HG03066 (cell line): ENCODE measurements around the gene IPO13.

Experiments used
- ATAC-seq: cut with Tn5 transposase; IDR thresholded peaks from one replicate; pipeline ENCODE4 v1.9.1; 2021; ENCODE audit warnings: low read depth; ENCODE audit not compliant: unreplicated experiment

Gene IPO13

DNA sequence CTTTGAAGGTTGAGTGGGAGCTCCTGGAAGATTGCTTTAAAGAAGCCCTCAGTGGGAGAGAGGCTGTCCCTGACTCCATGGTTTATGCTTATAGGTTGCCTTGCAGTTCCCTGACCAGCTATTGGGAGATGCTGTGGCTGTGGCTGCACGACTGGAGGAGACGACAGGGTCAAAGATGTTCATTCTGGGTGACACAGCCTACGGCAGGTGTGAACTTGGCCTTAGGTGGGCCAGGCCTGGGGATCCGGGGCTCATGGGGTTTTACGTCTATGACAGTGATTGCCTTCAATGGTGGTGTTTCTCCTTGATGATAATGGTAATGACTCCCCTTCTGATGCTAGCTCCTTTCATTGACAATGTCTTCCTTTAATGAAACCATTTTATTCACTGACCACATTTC, 23.8 kb downstream of the IPO13 start:
- ATAC-seq, result no peak

DNA sequence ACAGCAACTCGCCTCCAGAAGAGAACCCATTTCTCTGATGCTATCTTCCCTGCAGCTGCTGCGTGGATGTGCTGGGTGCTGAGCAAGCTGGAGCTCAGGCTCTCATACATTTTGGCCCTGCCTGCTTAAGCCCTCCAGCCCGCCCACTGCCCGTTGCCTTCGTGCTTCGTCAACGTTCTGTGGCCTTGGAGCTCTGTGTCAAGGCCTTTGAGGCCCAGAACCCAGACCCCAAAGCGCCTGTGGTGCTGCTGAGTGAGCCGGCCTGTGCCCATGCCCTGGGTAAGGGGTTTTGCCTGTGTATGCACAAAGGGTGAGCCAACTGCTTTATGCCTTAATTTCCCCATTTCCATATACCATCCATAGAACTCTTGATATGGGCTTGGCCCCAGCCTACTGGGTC, 24.2 kb downstream of the IPO13 start:
- no peak for ATAC-seq

GRCh38 chr1:43971336-43971980, 24.7 kb downstream of the IPO13 start:
- no peak for ATAC-seq

- ATAC-seq, result no peak
These were observed 27.3 kb downstream of the IPO13 start for GRCh38 chr1:43973981-43974442.

- peak; percentile 63 for ATAC-seq
These were observed 27.9 kb downstream of the IPO13 start, which contains the start of gene ATP6V0B for GRCh38 chr1:43974443-43975248. Gene ATP6V0B, plus strand, starts transcription at chr1:43974960. Its CDS starts 81 bp downstream, at chr1:43975041.

DNA sequence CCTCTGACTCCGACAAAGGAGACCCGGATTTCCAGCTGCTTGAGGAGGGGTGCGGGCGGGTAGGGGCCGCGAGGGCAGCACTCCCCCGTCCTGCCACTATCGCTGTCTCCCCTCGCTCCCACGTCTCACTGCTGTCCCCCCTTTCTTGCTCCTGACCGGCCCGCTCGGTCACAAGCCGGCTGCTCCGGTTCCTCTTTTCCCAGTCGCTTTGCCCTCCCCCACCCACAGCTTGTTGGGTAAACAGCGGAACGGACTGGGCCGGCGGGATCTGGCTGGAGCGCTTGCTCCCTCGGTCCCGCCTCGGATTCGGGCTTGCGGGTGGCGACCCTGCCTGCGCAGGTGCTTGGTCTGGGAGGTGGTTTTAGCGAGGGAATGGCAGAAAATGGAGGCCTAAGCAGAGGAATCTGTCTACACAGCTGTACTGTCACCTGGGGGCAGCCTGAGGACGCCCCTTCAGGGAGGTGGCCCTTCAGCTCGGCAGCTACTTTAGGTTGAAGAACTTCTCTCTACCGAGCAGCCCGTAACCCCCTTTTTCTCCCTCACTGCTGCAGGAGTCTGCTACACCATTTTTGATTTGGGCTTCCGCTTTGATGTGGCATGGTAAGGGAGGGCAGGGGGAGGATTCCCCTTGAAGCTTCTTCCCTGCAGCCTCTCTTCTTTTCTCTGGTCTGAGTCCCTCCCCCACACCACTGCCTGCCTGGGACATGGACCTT, 28.7 kb downstream of the IPO13 start:
- no peak for ATAC-seq

DNA sequence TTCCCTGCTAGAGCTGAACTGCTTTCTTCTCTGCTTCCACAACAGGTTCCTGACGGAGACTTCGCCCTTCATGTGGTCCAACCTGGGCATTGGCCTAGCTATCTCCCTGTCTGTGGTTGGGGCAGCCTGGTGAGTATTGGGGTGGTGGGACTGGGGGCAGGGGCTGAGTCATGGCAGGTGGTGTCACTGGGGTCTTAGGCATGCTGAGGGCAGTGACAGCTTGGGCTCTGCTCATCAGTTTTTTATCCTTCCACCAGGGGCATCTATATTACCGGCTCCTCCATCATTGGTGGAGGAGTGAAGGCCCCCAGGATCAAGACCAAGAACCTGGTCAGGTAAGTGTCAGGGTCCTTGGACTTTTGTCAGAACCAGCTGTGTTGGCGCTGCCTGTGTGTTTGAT, 29.3 kb downstream of the IPO13 start:
- no peak for ATAC-seq

DNA sequence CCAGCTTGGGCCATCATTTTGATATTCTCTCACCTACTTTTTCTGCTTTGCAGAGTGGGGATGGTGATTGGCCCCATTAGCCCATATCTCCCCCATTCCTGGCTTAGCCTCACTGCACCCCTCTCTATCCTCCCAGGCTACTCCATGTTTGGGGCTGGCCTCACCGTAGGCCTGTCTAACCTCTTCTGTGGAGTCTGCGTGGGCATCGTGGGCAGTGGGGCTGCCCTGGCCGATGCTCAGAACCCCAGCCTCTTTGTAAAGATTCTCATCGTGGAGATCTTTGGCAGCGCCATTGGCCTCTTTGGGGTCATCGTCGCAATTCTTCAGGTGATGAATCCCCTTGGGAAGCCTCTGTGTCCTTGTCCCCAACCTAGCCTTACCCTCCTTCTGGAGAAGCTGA, 30.1 kb downstream of the IPO13 start:
- ATAC-seq, result no peak

- ATAC-seq, result no peak
These were observed 30.9 kb downstream of the IPO13 start for GRCh38 chr1:43977376-43978263.

GRCh38 chr1:43978264-43978550, 31.5 kb downstream of the IPO13 start:
- ATAC-seq, result no peak

DNA sequence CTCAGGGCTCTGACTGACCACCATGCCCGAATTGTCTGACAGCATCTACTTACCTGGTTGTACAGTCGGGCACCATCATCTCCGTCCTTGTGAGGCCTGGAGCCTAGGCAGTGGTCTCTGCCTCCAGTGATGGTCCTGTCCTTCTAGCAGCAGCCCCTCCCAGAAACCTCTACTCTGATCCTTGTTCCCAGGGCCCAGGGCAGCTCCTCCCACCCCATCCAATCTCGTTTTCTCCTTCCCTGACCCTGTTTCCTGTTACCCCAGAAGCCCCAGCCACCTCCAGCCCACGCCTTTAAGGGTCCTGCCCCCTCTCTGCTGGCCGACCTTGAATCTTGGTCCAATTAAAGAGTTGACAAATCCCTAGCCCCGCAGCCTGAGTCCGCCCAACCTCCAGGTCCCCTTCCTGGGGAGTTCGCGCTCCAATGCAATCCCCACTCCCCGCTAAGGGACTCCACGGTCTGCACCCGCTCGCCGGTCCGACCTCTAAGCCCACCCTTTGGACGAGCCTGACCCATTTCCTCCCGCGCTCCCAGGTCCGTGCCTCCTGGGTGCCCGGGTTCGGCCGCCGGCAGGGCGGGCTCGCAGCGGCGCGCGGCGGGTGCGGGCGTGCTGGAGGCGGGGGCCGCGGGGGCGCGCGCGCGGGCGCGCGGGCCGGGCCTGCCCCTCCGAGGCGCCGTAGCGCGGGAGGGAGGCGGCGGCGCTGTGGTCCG, 32.0 kb downstream of the IPO13 start, which contains the start of gene B4GALT2:
TSS of gene B4GALT2 (plus strand) at position 660 of the 710 bp plus-strand sequence. CDS start 1,951 bp downstream, outside the sequence.
- ATAC-seq, result no peak

DNA sequence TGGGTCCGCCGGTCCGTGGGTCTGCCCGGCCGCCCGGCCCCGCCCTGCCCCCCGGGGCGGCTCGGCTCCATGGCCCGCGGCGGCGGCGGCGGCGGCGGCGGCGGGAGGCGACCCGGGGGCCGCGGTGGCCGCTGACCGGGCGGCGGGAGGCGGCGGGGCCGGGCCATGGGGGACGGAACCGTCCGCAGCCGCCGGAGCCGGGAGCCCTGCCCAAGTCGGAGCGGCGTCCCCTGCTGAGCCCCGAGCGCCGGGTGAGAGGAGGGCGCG, 32.4 kb downstream of the IPO13 start:
- ATAC-seq, result no peak

DNA sequence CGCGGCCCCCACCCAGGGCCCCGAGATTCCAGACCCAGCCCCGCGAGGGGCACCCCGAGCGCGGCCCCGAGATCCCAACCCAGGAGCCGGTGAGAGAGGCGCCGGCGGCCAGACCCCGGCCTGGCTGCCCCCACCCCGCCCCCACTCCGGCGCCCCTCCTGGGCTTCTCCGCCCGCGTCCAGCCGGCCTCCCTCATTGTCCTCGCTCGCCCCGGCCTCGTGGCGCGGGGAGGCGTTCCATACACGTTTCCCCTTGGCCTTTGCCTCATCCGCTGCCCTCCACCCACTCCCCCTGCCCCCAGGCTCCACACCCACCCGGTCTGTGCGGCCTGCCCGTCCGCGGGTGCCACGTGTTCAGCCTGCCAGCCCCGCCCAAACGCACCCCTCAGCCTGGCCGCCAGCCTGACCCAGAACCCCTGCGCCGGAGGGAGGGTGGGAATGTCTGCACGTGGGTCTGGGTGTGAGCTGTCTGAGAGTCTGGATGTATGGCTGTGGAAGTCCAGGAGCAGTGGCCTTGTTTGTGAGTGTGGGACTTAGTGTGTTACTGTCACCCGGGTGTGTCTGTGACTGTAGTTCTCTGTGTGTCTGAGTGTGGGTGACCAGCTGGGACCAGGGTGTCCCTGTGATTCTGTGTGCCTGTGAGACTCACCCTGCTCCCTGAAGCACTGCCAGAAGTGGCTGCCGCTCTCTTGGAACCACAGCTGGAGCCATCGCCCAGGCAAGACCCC, 32.9 kb downstream of the IPO13 start:
- no peak for ATAC-seq

DNA sequence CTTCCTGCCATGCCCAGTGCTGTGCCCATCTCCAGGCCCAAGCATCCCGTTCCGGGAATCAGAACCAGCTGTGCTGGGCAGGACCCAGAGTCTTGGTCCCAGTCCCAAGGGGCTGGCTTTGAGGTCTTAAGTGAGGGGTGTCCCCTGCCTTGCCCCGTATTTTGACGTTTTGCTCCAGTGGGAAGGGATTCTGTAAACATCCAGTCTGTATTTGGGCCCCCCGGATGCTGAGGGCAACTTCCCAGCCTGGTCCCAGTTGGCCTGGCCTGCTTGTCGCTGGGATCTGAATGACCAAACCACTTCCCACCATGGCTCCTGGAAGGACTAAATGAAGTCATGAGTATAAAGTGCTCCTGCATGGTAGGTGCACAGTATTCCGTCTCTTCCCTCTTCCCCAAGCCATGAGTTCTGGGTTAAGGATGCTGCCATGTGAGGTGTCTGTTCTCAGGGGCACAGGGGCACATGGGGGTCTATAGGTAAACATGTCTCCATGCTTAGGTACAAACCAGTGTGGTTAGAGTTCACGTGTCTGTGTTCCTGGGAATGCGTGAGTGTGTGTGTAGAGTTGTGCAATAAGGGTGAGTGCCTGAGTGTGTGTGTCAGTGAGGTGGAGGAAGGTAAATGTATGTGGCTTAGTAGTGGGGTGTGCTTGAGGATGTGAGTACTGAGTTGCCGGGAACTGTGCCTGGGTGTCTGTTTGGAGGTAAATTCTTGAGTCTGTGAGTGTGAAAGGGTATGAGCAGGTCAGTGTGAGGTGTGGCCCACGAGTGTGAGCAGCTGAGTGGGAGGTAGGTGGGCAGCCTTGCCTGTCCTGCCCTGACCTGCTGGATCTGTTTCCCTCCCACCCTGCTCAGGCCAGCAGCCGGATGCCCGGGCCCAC, 33.7 kb downstream of the IPO13 start:
- no peak for ATAC-seq

DNA sequence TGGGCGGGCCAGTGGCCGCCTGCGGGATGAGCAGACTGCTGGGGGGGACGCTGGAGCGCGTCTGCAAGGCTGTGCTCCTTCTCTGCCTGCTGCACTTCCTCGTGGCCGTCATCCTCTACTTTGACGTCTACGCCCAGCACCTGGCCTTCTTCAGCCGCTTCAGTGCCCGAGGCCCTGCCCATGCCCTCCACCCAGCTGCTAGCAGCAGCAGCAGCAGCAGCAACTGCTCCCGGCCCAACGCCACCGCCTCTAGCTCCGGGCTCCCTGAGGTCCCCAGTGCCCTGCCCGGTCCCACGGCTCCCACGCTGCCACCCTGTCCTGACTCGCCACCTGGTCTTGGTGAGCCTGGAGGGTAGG, 34.4 kb downstream of the IPO13 start:
- no peak for ATAC-seq

DNA sequence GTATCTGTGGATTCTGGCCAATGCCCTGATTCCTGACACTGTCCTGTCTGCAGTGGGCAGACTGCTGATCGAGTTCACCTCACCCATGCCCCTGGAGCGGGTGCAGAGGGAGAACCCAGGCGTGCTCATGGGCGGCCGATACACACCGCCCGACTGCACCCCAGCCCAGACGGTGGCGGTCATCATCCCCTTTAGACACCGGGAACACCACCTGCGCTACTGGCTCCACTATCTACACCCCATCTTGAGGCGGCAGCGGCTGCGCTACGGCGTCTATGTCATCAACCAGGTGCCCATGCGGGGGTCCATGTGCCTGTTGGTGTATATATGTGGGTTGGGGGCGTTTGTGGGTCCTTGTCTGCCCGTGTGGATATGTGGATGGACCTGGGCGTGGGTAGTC, 34.9 kb downstream of the IPO13 start:
- ATAC-seq, result no peak

GRCh38 chr1:43982241-43982640, 35.5 kb downstream of the IPO13 start:
- no peak for ATAC-seq

DNA sequence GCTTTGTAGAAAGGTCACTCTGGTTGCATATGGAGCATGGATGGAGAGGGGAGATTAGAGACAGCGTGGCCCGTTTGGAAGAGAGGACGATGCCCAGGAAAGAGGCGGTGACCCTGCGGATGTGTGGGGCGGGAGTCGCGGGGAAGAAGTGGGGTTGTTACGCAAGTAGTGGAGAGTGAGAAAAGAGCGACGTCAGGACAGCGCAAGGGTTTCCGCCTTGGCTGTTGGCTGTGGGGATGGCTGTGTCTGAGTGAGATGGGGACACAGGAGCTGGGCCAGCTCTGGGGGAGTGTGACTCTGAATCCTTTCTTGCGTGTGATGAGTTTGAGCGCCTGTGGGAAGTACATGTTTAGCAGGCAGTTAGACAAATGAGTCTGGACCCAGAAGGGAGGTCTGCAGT, 36.1 kb downstream of the IPO13 start:
- ATAC-seq, result no peak
